Measurements from ENCODE around the gene GALNT15.

The GALNT15 gene

DNA sequence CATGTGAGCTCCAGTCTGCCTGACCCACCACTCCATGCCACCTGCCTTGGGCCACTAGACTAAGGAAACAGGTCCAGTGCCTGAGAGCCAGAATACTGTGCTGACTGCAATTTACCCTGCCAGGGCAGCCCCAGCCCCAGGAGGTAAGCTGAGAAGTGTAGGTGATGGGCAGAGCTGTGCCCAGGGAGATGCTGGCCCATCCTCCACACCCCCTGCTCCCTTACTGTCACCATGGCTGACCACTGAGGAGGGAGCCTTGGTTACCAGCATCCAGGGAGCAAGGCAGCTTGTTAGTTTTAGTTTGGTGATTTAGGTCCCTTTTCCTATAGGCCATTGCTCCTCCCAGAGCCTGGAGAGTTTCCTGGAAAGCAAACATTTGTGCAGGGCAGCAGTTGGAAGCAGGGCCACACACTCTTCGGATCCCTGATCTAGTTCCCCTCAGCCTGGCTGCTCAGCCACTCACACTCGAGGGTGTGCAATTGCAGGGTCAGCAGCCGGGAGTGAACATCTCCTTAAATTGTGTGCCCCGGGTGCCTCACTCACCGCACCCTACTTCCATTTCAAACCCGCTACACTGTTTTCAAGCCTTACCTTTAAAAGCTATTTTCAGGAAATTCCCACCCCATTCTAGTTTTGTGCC lies 2.0 kb downstream of the GALNT15 start:
- Histone ChIP-seq H3K4me1 (ENCODE audit: insufficient read depth, low read length, poor library complexity, severe bottlenecking) (no peaks in the 10 kb centered on the region), H3K79me2 (ENCODE audit: insufficient read depth, low read length) (no peaks in the 10 kb centered on the region), H3K4me2 (ENCODE audit: low read depth, low read length, poor library complexity, severe bottlenecking) (no peak overlapping the region), H3K27me3 (ENCODE audit: insufficient read depth, low read length, poor library complexity, severe bottlenecking) (no peaks in the 10 kb centered on the region), H3K9me3 (ENCODE audit: insufficient read depth, low read depth, low read length) (no peaks in the 10 kb centered on the region), H3K9me2 (replicated peaks; ENCODE audit: low read depth, low read length) (no peaks in the 10 kb centered on the region), H3F3A (ENCODE audit: low read depth) (no peaks in the 10 kb centered on the region), H3K4me3 (ENCODE audit: low read length, poor library complexity, severe bottlenecking) (no peak overlapping the region), H3K36me3 (ENCODE audit: insufficient read depth, low read length) (no peaks in the 10 kb centered on the region), H2AFZ (ENCODE audit: low read length) (no peak overlapping the region), H4K20me1 (ENCODE audit: insufficient read depth, low read length, poor library complexity, severe bottlenecking) (no peaks in the 10 kb centered on the region), H3K9ac (ENCODE audit: low read depth, low read length, poor library complexity, severe bottlenecking) (no peak overlapping the region)
- TF ChIP-seq, protein P1, sequence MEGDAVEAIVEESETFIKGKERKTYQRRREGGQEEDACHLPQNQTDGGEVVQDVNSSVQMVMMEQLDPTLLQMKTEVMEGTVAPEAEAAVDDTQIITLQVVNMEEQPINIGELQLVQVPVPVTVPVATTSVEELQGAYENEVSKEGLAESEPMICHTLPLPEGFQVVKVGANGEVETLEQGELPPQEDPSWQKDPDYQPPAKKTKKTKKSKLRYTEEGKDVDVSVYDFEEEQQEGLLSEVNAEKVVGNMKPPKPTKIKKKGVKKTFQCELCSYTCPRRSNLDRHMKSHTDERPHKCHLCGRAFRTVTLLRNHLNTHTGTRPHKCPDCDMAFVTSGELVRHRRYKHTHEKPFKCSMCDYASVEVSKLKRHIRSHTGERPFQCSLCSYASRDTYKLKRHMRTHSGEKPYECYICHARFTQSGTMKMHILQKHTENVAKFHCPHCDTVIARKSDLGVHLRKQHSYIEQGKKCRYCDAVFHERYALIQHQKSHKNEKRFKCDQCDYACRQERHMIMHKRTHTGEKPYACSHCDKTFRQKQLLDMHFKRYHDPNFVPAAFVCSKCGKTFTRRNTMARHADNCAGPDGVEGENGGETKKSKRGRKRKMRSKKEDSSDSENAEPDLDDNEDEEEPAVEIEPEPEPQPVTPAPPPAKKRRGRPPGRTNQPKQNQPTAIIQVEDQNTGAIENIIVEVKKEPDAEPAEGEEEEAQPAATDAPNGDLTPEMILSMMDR (conservative IDR thresholded peaks at IDR 0.05; ENCODE audit: low read length) = no peak
- no peak for TF ChIP-seq EZH2phosphoT487 (IDR thresholded peaks at IDR 0.05; ENCODE audit: borderline replicate concordance)

DNA sequence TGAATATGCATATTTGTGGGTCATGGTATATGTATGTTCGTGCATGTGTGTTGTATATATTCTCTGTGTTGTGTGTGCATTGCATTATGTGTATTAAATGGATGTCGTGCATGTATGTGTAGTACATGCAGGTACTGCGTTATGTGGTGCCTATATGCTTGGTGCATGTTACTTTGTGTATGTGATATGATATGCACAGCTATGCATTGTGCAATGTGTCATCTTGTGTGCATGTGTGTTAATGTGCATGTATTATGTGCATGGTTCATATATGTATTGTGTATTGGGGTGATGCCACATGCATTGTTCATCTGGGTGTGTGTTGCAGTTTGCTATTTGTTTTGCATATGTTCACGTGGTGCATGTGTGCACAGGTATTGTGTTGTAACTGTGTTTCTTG lies 2.9 kb downstream of the GALNT15 start:
- H3K9ac ChIP-seq (ENCODE audit: low read depth, low read length, poor library complexity, severe bottlenecking) = no peak overlapping the region
- no peak overlapping the region for H3K4me2 ChIP-seq (ENCODE audit: low read depth, low read length, poor library complexity, severe bottlenecking)
- H2AFZ ChIP-seq (ENCODE audit: low read length) = no peak overlapping the region
- no peak overlapping the region for H3K4me3 ChIP-seq (ENCODE audit: low read length, poor library complexity, severe bottlenecking)
- no peaks in the 10 kb centered on the region for H3F3A ChIP-seq (ENCODE audit: low read depth)
- no peaks in the 10 kb centered on the region for H4K20me1 ChIP-seq (ENCODE audit: insufficient read depth, low read length, poor library complexity, severe bottlenecking)
- no peaks in the 10 kb centered on the region for H3K79me2 ChIP-seq (ENCODE audit: insufficient read depth, low read length)
- TF ChIP-seq, protein P1 (conservative IDR thresholded peaks at IDR 0.05; ENCODE audit: low read length) = no peak
- no peak for TF ChIP-seq EZH2phosphoT487 (IDR thresholded peaks at IDR 0.05; ENCODE audit: borderline replicate concordance)
- H3K27me3 ChIP-seq (ENCODE audit: insufficient read depth, low read length, poor library complexity, severe bottlenecking) = no peaks in the 10 kb centered on the region
- no peaks in the 10 kb centered on the region for H3K4me1 ChIP-seq (ENCODE audit: insufficient read depth, low read length, poor library complexity, severe bottlenecking)
- H3K9me2 ChIP-seq (replicated peaks; ENCODE audit: low read depth, low read length) = no peaks in the 10 kb centered on the region
- H3K9me3 ChIP-seq (ENCODE audit: insufficient read depth, low read depth, low read length) = no peaks in the 10 kb centered on the region
- no peaks in the 10 kb centered on the region for H3K36me3 ChIP-seq (ENCODE audit: insufficient read depth, low read length)

DNA sequence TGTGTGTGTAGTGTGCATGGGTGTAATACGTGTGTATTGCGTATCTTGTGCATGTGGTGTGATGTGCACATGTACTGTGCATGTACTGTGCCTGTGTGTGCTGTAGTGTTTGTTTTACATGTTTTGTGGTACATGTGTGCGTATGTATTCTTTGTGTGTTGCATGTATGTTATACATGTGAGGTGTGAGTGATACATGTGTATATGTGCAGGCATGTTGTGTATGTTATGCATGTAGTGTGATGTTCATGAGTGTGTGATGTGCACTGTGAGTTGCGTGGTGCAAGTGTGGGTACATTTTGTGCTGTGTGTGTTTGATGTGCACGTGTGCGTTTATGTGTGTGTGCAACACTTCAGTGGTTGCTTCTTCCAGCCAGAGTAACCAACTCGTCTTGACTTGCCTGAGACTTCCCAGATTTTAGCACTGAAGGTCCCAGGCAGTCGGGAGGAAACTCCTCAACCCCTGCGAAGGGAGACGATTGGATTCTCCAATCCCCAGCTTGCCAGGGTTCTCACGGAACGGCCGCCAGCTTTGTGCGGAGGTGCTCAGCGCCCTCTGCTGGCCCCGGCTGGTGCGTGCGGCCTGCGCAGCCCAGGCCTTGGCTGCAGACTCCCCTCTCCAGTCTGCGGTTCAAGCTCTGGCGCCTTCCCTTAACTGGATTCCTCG lies 3.6 kb downstream of the GALNT15 start:
- no peak for TF ChIP-seq EZH2phosphoT487 (IDR thresholded peaks at IDR 0.05; ENCODE audit: borderline replicate concordance)
- TF ChIP-seq, protein P1 (conservative IDR thresholded peaks at IDR 0.05; ENCODE audit: low read length) = peak; percentile 96
- no peaks in the 10 kb centered on the region for H3F3A ChIP-seq (ENCODE audit: low read depth)
- H2AFZ ChIP-seq (ENCODE audit: low read length) = peak overlapping the region; percentile 73; the same call in 1 of the 2 replicates
- no peaks in the 10 kb centered on the region for H3K27me3 ChIP-seq (ENCODE audit: insufficient read depth, low read length, poor library complexity, severe bottlenecking)
- no peaks in the 10 kb centered on the region for H3K4me1 ChIP-seq (ENCODE audit: insufficient read depth, low read length, poor library complexity, severe bottlenecking)
- H3K4me3 ChIP-seq (ENCODE audit: low read length, poor library complexity, severe bottlenecking) = no peak overlapping the region
- H3K79me2 ChIP-seq (ENCODE audit: insufficient read depth, low read length) = no peaks in the 10 kb centered on the region
- H3K36me3 ChIP-seq (ENCODE audit: insufficient read depth, low read length) = no peaks in the 10 kb centered on the region
- H4K20me1 ChIP-seq (ENCODE audit: insufficient read depth, low read length, poor library complexity, severe bottlenecking) = no peaks in the 10 kb centered on the region
- H3K9me3 ChIP-seq (ENCODE audit: insufficient read depth, low read depth, low read length) = no peaks in the 10 kb centered on the region
- no peak overlapping the region for H3K9ac ChIP-seq (ENCODE audit: low read depth, low read length, poor library complexity, severe bottlenecking)
- no peaks in the 10 kb centered on the region for H3K9me2 ChIP-seq (replicated peaks; ENCODE audit: low read depth, low read length)
- peak overlapping the region; percentile 38 for H3K4me2 ChIP-seq (ENCODE audit: low read depth, low read length, poor library complexity, severe bottlenecking)
